ENCODE data around the gene MDGA2.

The MDGA2 gene

GRCh38 chr14:47485421-47485820 is 190.0 kb downstream of the MDGA2 start:
- TF ChIP-seq CTCF (IDR thresholded peaks at IDR 0.05) = no peak
- Histone ChIP-seq H3K36me3 (no peaks in the 10 kb centered on the region), H3K27me3 (no peaks in the 10 kb centered on the region), H3K4me1 (no peaks in the 10 kb centered on the region), H3K27ac (no peak overlapping the region), H3K4me3 (no peak overlapping the region), H3K9me3 (no peaks in the 10 kb centered on the region)
- intact Hi-C loops (cut with DNase I; ENCODE audit: low total_unique reads) = no loop called here
- no peak for DNase-seq

- Histone ChIP-seq H3K36me3 (no peaks in the 10 kb centered on the region), H3K27me3 (no peaks in the 10 kb centered on the region), H3K27ac (no peak overlapping the region), H3K9me3 (no peaks in the 10 kb centered on the region), H3K4me1 (no peaks in the 10 kb centered on the region), H3K4me3 (no peak overlapping the region)
- intact Hi-C loops (cut with DNase I; ENCODE audit: low total_unique reads) = no loop called here
- no peak for TF ChIP-seq CTCF (IDR thresholded peaks at IDR 0.05)
- DNase-seq = no peak
These were observed 192.0 kb downstream of the MDGA2 start for GRCh38 chr14:47483449-47483848.

- Histone ChIP-seq H3K27me3 (no peaks in the 10 kb centered on the region), H3K4me1 (no peaks in the 10 kb centered on the region), H3K9me3 (no peaks in the 10 kb centered on the region), H3K4me3 (no peak overlapping the region), H3K36me3 (no peaks in the 10 kb centered on the region), H3K27ac (no peak overlapping the region)
- intact Hi-C loops (cut with DNase I; ENCODE audit: low total_unique reads) = no loop called here
- no peak for TF ChIP-seq CTCF (IDR thresholded peaks at IDR 0.05)
- DNase-seq = no peak
These were observed 204.3 kb downstream of the MDGA2 start for GRCh38 chr14:47471075-47471474.

- H3K27ac ChIP-seq = no peak overlapping the region
- H3K9me3 ChIP-seq = no peaks in the 10 kb centered on the region
- no peak for DNase-seq
- no peak for TF ChIP-seq CTCF (IDR thresholded peaks at IDR 0.05)
- intact Hi-C loops (cut with DNase I; ENCODE audit: low total_unique reads) = no loop called here
- no peaks in the 10 kb centered on the region for H3K4me1 ChIP-seq
- no peaks in the 10 kb centered on the region for H3K27me3 ChIP-seq
- no peaks in the 10 kb centered on the region for H3K36me3 ChIP-seq
- H3K4me3 ChIP-seq = no peak overlapping the region
These were observed 208.5 kb downstream of the MDGA2 start for GRCh38 chr14:47466916-47467315.

- no peak for TF ChIP-seq CTCF (IDR thresholded peaks at IDR 0.05)
- Histone ChIP-seq H3K27ac (no peak overlapping the region), H3K27me3 (no peaks in the 10 kb centered on the region), H3K9me3 (no peaks in the 10 kb centered on the region), H3K36me3 (no peaks in the 10 kb centered on the region), H3K4me3 (no peak overlapping the region), H3K4me1 (no peaks in the 10 kb centered on the region)
- DNase-seq = no peak
- intact Hi-C loops (cut with DNase I; ENCODE audit: low total_unique reads) = no loop called here
These were observed 221.4 kb downstream of the MDGA2 start for GRCh38 chr14:47454025-47454424.

GRCh38 chr14:47447076-47447475 is 228.3 kb downstream of the MDGA2 start:
- TF ChIP-seq CTCF (IDR thresholded peaks at IDR 0.05) = no peak
- no peaks in the 10 kb centered on the region for H3K36me3 ChIP-seq
- intact Hi-C loops (cut with DNase I; ENCODE audit: low total_unique reads) = no loop called here

More at GRCh38 chr14:47447076-47447475, 228.3 kb downstream of the MDGA2 start:
- no peak for DNase-seq
- no peaks in the 10 kb centered on the region for H3K27me3 ChIP-seq
- no peak overlapping the region for H3K27ac ChIP-seq
- H3K9me3 ChIP-seq = no peaks in the 10 kb centered on the region
- H3K4me1 ChIP-seq = no peaks in the 10 kb centered on the region
- no peak overlapping the region for H3K4me3 ChIP-seq

Data from tibial artery (tissue), 4 donors.